ENCODE results near the gene PFDN1.

GRCh38 chr5:140251527-140251973, 51.4 kb downstream of the PFDN1 start:
- TF ChIP-seq FOXP2 (optimal IDR thresholded peaks at IDR 0.05; ENCODE audit: control extremely low read depth, extremely low read length, insufficient read depth) = no peak
- TF ChIP-seq POLR2AphosphoS5 (IDR thresholded peaks at IDR 0.05; ENCODE audit: borderline replicate concordance, low read depth, low read length) = no peak
